Hematopoietic multipotent progenitor cell treated with erythropoietin and hydrocortisone succinate and interleukin-3 and kit ligand, for 15 days (in vitro differentiated cells): ENCODE measurements around the gene NBPF11.
"Not testable (repeated sequence)": the region's sequence is repeated elsewhere in the genome, so short reads cannot be mapped to it uniquely, and the experiment has no call there.

ENCODE experiments used
- DNase-seq: peaks from one replicate; pipeline ENCODE4 v3.0.0-alpha.2; 2015; ENCODE audit warnings: low spot score

NBPF11 gene, protein sequence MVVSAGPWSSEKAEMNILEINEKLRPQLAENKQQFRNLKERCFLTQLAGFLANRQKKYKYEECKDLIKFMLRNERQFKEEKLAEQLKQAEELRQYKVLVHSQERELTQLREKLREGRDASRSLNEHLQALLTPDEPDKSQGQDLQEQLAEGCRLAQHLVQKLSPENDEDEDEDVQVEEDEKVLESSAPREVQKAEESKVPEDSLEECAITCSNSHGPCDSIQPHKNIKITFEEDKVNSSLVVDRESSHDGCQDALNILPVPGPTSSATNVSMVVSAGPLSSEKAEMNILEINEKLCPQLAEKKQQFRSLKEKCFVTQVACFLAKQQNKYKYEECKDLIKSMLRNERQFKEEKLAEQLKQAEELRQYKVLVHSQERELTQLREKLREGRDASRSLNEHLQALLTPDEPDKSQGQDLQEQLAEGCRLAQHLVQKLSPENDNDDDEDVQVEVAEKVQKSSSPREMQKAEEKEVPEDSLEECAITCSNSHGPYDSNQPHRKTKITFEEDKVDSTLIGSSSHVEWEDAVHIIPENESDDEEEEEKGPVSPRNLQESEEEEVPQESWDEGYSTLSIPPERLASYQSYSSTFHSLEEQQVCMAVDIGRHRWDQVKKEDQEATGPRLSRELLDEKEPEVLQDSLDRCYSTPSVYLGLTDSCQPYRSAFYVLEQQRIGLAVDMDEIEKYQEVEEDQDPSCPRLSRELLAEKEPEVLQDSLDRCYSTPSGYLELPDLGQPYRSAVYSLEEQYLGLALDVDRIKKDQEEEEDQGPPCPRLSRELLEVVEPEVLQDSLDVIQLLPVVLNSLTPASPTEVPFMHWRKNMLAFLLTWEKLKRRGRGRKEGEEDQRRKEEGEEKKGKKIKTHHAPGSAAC

DNA sequence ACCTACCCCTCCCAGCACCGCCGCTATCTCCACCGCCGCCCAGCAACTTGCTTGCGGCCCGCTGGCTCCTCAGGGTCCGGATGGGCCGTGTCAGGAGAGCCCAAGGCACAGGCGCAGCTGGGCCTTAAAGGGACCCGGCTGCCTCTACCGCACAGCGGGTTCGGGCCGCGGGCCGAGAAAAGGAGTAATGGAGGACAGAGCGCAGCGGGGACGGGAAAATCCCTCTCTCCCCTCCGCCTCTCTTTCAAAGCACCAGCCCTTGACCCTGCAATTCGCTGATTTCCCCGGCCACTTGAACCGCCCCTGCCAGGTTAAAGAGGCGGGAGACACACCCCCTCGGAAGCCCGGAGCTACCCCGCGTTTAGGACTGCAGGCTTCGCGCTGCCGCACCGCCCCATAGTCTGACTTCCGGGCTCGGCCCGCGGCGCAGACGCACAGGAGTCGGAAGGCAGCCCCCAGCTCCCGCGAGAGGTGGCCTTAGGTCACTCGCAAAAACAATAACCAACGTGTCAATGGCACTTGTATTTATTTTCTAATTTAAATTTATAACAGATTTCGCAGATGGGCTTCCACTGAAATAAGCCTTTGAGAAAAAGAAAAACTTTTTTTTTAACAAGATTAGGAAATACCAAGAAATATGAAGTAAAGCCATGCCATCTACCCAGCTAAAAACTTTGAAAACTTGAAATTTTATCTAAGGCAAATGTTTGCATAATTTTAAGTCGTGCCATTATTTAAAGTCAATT is at the start of gene NBPF11:
Gene NBPF11 (minus strand): TSS at position 371 of the 746 bp plus-strand sequence. CDS start 25,278 bp downstream, outside the sequence.
- DNase-seq, result peak; percentile 67

DNA sequence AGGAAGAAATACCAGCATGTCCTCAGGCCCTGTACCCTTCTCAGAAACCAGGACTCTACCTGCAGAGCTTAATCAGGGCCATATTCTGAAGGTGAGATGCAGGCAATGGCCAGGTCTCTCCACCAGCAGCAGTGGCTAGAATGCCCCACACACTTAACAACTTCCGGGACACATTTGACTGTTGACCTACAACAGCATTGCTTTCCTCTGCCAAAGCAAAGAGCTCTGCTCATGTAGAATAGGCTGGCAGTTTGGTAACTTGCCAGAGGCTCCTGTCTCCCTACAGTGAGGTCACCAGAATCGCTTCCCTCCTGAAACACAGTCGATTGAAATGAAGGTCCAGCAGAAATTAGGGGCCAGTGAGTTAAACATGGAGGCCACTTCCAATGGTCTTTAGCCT is 45.3 kb upstream of the NBPF11 start:
- DNase-seq, result not testable (repeated sequence)

DNA sequence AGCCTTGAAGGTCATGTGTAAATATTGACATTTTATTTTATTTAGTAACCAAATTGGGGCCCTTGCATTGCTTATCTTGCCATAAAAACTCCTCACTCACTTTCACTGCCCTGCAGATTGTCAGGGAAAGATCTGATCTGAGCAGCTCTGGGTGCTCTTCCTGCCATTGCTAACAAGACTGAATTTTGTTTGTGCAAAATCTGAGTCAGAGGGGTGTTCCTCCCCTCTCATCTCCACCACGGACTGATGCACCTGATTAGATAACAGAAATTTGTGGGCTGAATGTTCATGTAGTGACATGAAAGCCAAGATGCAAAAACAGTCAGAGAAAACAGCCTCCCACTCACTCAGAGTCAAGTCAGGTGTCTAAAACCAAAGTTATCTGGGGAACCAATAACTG is 44.9 kb upstream of the NBPF11 start:
- not testable (repeated sequence) for DNase-seq

DNA sequence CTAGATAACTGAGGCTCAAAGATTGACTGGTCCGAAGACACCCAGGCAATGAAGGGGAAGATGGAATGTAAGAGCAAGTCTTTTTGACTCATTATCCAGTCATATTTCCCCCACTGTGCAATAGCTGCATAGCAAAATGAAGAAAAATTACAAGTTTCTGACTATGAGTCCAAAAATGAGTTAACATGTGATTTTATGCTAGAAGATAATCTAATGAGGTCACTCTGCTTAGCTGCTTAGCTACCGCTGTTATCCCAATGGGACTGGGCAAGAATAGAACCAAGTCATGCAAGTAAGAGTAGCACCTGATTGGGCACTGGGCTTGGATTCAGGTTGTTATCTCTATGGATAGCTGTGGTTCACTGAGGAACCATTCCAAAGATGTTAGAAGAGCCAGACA is 43.0 kb upstream of the NBPF11 start:
- not testable (repeated sequence) for DNase-seq

DNA sequence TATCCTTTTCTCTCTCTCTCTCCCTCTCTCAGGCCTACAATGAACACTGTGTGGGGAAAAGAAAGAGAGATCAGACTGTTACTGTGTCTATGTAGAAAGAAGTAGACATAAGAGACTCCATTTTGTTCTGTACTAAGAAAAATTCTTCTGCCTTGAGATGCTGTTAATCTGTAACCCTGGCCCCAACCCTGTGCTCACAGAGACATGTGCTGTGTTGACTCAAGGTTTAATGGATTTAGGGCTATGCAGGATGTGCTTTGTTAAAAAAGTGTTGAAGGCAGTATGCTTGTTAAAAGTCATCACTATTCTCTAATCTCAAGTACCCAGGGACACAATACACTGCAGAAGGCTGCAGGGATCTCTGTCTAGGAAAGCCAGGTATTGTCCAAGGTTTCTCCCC is 36.7 kb upstream of the NBPF11 start:
- not testable (repeated sequence) for DNase-seq

DNA sequence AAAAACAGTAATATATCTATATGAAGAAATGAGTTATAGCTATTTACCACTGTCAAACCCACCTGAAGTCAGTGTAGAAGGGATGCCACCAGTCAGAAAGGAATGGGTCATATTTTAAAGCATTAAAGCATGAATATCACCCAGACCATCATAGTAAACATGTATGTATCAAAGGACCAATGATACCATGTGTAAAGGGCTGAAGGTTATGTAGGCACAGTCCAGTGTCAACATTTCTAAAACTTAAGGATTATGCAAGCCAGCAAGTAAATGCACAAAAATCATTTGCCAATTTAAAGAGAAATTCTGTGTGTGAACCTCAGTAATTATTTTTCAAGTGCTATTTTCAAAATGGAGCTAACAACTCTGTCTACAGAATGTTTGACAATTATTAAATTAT is 26.6 kb upstream of the NBPF11 start:
- not testable (repeated sequence) for DNase-seq

DNA sequence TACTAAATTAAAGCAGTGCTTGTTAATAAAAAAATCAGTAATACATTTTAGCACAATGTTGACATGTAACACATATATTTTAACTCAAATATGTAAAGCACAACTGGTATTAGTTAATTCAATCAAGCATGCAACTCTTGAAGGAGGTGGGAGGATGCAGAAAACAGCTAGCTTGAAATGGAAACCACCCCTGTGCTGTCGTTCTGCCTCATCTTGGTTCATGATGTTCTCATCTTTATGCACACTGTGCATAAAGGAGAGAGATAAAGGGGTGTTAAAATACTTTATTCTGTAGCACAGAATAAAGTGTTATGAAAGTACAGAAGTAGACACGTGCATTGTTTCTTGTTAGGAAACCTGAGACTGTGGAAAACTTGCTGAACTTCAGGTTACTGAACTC is 23.3 kb upstream of the NBPF11 start:
- DNase-seq, result not testable (repeated sequence)

DNA sequence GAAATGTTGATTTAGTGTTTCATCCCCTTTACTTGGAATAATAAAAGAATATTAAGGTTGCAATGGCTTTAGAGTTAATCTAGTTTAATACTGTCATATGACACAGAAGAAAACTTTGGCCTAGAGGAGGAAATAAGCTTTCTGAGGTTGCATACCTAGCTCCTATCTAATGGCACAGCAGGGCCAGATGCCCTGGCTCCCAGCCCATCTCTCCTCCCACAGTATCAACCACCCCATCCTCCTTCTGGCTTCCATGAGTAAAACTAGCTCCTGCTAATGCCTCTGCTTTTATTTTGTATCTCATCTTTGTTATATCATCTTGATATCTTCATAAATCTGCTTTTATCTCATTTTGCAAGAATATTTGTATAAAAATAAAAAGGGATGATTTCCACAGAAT is 19.9 kb upstream of the NBPF11 start:
- not testable (repeated sequence) for DNase-seq

DNA sequence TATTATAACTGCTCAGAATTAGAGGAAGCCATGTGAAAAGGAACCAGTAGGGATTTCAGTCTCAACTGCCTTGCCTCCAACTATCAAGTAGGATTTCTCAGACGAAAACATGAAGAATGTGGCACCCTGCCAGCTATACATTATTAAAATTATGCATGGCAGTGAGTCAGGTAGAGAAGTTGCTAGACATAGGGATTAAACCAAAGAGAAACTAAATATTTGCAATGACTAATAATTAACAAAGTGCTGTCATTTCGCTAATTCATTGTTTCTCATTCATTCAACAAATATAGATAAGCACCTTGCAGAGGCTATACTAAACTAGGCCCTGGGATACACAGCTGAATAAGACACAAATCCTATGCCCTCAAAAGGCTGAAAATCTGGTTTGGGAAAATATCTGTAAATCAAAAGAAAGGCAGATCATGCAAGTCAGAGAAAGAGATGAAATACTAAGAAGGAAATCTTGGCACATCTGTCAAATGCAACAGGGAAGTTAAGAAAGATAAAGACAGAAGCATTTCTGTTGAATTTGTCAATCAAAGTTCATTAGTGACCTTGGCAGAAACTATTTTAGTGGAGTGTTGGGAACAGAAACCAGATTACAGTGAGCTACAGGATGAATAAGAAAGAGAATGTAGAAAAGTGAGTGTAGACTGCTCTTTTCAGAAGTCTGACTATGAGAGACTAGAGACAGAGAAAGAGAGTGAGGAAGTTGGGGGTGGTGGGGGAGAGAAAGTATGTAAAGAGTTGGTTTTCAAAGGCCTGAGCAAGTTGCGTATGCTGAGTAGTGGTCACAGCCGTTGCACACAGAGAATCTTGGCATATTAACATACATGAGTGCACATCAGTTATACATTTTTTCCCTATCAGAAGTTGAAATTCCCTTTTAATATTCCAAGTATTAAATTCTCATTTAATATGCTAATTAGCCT is 14.7 kb upstream of the NBPF11 start:
- no peak for DNase-seq

DNA sequence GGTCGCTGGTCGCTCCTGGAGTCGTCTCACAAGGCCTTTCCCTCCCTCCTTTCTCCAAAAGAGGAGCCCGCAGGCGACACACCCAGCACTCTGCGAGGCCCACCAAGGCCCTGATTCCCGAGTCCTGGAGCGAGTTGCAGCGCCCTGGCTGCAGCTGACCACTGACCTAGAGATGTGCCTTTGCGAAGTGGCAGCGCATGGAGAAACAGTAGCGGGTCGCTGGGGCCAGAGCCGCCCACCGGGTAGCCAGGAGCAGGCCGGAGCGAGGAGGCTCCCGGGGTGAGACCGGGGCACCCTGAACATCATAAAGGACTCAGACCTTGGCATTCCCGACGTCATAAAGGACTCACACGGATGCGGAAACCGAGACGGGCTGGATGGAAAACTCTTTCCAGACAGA is 10.3 kb upstream of the NBPF11 start:
- no peak for DNase-seq

DNA sequence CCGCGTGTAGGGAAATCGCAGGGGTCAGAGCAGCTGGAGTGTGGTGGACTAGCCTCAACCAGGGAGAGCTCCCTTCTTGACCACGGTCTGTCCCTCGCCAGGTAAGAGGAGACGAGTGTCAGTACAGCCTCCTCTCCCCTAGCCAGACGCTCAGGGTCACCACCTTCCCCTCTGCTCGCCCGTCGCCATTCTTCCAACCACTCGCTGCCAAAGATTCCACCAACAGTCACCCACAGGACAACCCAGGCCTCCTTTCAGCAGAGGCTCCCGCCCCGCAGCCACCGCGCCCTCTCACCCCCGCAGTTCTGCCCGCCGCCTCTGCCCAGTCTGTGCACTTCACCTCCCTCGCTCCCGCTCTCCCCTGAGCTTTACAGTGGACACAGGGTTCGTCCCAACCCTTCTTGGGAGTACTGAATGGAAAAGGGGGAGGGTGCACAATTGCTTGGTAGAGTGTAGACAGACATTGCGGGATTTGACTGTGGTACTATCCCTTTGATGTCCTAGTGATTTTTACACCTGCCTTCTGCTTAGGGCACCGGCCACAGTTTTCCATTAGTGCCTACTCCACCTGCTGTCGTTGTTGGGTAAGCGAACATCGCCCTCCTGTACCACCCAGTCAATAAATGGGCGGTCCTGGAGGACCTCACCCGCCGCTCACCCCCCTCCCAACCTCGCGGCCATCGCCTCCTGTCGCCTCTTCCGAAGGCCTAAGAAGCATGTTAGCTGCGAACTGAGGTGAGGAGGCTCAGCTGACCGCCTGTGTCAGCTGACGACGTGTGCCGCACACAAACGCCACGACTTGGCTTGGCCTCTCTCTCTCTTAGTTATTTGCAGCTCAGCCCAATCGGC is 9.2 kb upstream of the NBPF11 start:
- no peak for DNase-seq

DNA sequence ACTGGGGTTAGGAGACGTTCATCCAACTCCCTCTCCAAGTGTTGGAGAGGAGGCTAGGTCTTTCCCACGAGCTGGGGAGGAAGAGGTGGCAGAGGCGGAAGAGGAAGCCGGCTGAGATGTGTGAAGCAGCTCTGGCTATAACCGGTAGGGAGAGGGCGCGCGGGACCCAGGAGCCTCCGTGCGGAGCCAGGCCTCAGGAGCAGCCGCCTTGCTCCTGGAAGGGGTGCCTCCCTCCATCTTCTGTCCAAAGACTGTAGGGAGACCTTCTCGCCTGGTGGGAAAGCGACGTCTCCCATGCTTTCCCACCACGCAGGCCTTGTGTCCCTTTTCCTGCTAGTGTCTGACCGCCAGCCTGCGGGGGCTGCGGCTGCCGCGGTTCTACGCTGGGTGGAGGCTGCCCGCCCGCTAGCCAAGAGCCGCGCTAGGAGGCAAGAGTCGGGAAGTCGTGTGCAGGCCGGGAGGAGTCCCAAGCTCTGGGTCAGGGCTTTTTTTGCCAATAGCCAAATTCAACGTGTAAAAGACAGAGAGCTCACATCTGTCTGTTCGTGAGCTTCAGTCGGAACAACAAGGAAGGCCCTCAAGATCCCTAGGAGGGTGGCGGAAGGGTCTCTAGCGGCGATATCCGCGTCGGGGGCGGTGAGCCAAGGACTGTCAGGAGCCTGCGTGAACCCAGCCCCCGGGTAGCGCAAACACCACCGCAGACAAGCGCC is 8.4 kb upstream of the NBPF11 start:
- no peak for DNase-seq

DNA sequence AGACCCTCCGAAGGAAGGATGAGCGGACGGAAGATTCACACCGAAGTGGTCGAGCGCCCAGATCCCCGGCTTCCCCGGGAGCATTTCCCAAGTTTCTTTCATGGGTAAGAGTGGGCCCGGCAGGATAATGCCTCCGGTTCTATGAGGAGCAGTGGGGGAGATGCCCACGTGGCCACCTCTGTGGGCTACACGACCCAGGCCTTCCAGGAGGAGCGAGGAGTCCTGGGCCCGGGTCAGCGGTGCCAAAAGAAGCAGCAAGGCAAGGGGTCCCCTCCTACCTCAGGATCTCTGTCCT is 7.9 kb upstream of the NBPF11 start:
- no peak for DNase-seq

DNA sequence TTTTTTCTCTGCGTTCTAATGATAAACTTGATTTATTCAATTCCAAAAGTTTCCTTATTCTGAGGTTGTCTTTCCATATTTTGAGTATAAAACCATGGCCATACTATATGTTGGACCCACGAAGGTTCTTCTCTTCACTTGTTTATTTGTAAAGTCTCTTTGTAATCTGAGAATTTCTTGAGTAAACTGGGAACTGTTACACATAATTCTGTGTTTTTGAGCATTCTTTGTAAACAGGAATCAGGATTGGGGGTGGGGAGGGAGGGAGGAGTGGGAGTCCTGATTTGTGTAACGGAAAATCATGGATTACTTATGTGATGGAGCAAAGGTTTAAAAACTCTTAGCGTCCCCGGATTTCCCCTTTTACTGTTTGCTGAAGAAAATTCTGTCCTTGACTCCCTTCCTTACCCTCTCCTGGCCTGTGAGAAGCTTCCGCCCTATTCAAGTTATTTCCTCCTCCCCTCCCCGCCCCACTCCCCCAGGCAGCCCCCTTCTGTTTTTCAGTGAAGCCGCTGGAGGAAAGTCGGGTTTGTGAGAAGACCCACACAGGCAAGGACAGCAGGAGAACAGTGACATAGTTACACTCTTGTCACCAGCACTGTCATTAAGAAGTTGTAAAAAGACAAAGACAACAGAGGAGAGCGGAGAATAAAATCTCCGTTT is 6.4 kb upstream of the NBPF11 start:
- no peak for DNase-seq

DNA sequence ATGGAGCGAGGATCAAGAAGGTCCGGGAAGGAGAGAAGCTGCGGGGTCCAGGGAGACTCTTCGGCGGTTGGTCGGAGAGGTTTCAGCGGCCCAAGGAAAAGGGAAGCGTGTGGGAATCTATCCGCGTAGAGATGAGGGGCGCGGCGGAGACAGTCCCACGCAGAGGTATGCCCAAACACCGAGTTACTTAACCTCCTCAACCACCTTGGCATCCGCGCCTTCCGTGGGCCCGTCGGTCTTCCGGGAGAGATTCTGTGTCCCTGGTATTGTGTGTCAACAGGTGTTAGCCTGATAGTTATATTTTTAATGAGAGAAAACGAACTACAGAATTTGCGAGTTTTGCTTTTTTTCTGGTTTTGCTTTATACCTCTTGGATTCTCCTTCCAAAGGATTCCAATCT is 5.7 kb upstream of the NBPF11 start:
- not testable (repeated sequence) for DNase-seq

DNA sequence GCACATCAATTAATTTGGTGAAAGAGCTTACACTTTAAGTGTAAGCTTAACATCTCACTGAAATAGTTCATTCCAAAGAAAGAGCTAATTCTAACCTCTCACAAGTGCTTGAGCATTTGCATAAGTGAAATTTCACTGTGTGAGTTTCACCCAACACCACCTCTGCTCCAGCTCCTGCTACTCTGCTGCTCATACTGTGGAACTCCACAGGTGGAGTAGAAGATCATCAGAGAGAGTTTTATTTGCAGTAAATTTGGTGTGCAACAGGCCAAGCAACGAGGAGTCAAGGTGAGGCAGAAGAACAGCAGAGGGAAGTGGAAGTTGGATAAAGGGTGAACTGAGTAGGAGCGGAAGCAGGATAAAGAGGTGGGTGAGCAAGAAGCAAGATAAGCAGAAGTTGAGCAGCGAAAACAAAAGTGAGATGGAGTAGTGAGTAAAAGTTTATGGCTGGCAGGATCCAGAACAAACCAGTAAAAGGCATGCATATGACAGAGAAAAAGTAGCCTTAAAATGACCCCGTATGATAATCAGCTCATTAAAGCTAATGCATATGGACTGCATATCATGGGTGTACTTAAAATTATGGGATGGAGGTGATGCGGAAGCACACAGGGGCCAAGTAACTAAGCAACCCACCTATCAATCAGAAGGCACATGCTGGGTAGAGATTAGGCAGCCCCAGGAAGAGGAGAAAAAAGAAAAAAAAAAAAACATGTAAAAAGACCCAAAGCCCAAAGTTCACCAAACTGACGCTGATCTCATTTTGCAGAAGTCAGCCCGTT is 3.6 kb upstream of the NBPF11 start:
- peak; percentile 57 for DNase-seq

DNA sequence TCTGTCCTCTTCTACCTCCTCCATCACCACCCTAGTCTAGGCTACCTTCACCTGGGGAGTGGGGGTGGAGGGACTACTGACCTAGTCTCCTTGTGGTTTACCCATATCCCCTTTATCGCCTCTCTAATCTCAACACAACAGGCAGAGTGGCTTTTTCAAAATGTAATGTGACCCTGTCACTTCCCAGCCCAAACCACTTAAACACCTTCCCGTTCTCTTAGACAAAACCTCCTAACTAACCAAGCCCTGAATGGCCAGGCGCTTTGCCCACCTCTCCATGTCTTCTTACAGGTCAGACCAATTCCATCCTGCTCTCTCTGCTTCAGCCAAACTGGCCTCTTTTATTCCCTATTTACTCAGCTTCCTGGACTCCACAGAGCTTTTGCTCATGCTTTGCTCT is 714 bp upstream of the NBPF11 start:
- not testable (repeated sequence) for DNase-seq

DNA sequence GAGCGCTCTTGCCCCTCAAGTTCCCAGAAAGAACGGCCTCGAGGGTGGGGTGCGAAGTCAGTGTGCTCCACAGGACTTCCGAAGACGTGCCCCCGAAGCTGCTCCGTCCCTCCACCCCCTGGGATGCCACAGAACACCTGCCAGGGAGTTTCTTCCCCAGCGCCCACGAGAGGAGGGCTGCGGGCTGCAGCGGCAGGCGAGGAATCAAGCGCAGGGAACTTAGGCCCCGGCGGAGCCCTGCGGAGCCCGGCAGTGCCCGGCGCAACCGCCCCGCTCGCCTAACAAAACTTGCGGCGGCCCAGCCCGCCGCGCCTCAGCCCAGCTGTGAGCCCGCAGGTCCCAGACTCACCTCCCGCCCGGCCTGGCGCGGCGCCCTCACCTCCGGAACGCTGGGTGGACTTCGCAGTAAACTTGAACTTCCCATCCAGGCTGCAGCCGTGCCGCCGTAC is 686 bp downstream of the NBPF11 start:
- peak; percentile 27 for DNase-seq
